Measurements from ENCODE around the gene PRKAR1B. TPM values are rescaled to one million over a fixed set of nuclear protein-coding genes. Genes with fewer than 3 reads are reported as not detected.
"Not testable (repeated sequence)": the region's sequence is repeated elsewhere in the genome, so short reads cannot be mapped to it uniquely, and the experiment has no call there.

Gene PRKAR1B
- total RNA-seq, 1 donor from 2014 or later = 82.4 TPM

DNA sequence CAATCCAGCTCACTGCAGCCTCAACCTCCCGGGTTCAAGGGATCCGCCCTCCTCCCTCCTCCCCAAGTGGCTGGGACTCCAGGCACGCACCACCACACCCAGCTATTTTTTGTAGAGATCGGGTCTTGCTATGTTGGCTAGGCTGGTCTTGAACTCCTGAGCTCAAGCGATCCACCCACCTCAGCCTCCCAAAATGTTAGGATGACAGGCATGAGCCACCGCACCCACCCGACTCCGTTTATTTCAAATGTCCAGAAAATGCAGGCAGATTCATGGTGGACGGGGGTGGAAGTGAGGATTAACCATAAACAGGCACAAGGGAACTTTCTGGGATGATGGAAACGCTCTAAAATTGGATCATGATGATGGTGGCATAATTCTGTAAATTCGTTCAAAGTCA is 85.1 kb downstream of the PRKAR1B start:
- no peak for DNase-seq

DNA sequence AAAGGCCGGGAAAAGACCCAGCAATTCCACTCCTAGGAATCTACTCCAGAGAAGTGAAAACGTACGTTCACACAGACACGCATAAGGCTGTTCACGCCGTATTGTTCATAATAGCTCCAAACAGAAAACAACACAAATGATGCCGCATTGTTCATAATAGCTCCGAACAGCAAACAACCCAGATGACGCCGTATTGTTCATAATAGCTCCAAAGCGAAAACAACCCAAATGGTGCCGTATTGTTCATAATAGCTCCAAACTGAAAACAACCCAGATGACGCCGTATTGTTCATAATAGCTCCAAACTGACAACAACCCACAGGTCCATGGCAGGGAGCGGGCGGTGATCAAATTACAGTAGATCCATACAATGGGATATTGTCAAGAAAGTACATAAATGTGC is 85.8 kb downstream of the PRKAR1B start:
- peak; percentile 83 for DNase-seq

DNA sequence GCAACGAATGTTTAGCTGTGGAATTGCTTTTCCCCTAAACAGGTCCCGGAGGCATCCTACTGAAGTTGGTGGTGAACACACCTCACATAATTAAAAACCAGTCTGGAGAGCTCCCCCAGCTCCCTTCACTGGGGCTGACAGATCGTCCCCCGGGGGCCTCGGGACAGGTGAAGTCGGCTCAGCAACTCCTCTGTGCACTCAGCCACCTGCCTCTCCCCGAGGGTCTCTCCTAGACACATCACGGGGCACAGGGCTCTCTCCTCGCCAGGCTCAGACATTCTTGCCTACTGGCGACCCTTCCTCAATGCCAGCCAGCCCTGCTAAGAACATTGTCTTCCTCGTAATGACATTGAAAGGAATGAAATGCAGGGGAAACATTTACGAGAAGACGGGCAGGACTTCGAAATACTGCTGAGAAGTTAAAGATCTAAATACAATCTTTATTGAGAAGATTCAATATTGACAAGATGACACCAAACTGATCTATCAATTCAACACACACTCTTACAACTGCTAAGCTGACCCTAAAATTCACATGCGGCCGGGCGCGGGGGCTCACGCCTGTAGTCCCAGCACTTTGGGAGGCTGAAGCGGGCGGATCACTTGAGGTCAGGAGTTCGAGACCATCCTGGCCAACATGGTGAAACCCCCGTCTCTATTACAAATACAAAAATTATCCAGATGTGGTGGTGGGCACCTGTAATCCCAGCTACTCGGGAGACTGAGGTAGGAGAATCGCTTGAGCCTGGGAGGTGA is 88.6 kb downstream of the PRKAR1B start:
- DNase-seq = no peak

DNA sequence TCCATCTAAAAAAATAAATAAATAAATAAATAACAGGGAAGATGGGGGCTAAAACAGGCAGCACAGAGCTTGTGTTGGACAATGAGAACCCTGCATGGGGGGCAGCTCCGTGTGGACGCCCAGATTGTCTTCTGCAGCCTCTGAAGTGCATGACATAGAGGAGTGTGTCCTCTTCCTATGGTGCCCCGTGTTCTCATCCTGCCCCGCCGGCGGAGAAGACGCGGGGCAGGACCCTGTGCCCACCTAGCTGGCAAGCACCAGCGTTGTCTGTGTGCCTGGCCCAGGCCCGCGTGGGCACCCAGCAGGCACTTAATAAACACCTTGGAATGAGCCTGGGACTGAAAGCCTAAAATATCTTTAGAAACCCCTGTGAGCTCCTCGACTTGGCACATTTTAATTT is 89.3 kb downstream of the PRKAR1B start:
- DNase-seq = no peak

DNA sequence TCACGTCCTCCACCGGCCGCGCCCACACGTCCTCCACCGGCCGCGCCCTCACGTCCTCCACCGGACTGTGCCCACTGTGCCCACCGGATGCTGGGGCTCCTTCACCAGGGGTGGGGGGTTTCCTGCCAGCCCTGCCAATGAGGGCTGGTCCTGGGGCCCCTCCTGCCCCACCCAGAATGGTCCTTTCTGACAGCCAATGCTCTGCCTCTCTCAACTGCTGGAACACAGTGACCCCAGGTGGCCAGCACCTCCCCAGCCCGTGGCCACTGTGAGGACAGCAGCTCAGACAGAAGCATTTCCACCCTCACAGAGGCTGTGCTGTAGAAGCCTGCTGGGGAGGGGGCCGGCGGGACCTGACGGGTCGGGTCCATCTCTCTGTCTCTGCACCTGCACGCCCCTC is 90.7 kb downstream of the PRKAR1B start:
- peak; percentile 63 for DNase-seq

DNA sequence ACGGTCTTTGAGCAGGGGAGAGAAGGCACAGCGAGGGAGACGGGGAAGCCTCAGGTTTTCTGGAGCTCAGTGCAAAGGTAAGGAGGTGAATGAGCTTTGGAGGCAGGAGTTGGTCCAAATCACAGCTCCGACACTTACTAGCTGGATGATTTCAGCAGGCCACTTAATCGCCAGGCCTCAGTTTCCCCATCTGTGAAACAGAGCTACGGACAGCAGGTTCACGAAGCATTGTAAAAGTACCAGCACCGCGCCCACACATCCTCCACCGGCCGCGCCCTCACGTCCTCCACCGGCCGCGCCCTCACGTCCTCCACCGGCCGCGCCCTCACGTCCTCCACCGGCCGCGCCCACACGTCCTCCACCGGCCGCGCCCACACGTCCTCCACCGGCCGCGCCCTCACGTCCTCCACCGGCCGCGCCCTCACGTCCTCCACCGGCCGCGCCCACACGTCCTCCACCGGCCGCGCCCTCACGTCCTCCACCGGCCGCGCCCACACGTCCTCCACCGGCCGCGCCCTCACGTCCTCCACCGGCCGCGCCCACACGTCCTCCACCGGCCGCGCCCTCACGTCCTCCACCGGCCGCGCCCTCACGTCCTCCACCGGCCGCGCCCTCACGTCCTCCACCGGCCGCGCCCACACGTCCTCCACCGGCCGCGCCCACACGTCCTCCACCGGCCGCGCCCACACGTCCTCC is 91.2 kb downstream of the PRKAR1B start:
- not testable (repeated sequence) for DNase-seq

DNA sequence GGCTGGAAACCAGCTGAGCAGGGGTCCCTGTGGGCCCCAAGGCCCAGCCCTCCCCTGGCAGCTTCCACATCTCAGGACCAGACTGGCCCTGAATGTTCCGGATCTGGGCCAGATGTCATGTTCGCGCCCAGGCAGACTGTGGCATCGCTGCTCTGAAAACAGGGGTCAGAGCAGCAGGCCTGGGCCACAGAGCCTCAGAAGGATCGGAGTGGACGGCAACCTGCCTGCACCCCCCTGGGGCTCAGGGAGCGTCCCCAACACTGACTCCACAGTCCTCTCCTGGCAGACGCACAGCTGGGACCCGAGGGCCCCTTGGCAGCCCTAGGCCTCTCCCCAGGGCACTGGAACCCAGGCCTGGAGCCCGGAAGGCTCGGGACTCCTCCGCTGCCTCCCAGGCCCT is 91.9 kb downstream of the PRKAR1B start:
- no peak for DNase-seq

DNA sequence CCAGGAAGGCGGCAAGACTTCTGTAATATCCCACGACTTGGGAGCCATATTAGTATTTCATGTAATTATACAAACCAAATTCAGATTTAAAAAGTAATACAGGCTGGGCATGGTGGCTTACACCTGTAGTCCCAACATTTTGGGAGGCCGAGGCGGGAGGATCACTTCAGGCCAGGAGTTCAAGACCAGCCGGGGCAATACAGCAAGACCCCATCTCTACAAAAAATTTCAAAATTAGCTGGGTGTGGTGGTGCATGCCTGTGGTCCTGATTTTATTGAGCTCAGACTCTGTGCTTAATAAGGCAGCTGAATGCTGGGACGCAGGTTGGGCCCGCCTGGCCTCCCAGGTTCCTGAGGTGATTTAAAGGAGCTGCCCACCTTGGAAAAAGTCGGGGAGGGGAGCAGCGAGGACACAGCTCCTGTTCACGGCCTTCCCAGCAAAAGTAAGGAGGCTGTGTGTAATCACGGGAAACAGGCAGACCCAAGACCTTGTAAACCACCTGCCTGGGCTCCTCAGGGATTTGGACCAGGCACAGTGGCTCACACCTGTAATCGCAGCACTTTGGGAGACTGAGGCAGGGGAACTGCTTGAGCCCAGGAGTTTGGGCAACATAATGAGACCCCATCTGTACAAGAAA is 93.6 kb downstream of the PRKAR1B start:
- DNase-seq = no peak

DNA sequence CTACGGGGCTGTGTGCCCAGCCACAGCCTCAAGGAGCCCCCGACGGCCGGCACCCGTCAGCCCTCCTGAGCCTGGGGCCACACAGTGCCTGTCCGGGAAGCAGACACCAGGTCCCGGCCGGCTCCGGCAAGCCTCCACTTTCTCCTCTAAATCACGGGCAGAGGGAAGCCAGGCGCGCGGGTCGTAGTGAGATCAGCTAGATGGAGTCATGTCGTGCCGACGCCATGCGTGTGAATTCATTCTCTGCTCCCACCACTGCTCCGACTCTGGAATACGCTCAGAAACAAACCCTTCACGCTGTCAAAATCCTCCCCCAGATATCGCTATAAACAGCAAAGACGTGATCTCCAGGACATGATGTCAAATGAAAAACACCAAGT is 94.3 kb downstream of the PRKAR1B start:
- no peak for DNase-seq

DNA sequence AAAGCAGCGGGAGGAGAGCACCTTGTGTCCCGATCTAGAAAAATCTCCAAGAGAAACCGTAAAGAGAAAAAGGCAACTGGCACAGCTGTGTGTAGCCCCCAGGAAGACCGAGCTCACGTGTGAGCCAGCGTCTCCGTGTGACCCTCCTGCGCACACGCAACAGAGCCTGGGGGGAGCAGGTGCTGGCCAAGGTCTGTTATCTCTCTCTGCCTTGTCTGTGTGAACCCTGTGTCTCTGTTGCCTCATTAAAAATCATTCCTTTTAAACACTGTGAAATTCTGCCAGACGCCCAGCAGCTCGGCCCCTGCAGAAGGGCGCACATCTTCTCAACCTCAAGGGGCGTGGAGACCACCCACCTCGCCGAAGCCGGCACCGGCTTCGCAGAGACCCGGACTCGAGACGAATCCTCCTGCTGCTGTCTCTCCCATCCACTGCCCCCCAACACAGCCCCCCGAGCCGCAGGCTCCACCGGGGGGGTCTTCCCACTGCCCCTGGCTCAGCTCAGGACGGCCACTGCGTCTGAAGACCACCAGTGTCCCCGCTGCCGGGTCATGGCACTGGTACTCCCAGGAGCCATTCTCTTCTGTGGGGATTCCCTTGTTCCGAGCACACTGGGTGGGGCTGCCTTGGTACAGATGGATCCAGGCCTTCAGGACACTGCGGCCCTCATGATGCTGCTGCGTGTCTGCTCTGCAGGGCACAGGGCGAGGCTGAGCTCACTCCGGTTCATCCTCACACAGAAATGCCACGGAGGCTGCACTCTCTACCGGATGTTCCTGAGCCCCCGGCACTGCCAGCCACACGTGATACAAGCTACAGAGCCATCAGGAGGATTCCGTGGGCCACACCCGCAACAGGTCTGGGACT is 94.9 kb downstream of the PRKAR1B start:
- no peak for DNase-seq

DNA sequence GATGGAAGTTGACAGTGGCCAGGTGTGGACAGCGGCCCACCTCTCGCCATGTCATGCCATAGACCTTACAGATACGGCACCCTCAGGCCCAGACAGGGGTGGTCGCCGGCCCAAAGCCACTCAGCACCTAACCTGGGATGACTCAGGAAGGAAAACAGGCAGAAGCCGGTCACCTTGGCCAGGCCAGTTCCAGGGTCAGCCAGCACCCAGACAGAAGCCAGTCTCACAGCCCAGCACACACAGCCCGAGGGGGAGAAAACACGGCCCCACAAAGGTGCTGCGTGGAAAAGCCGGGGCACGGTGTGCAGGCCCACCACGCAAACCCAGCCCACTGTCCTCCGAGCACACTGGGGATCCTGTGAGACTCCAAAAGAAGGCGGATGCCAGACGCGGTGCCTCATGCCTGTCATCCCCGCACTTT is 95.8 kb downstream of the PRKAR1B start:
- no peak for DNase-seq

DNA sequence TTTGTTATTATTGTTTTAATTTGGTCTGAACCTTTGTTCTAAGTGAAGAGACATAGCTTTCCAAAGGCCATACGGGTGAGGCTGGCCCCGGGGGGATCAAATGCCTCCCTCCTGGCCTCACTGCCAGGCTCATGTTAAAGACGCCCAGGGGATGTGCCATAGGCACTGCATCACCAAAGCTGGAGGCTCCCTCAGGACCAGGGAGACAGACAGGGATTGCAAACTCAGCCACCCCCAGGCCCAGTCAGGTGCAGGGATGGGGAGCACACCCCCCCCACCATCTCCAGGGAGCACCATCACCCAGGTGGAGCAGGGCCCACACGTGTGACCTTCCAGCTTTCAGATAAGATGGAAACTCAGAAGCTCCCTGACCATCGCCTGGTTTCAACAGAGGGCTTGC is 96.5 kb downstream of the PRKAR1B start:
- DNase-seq = no peak

DNA sequence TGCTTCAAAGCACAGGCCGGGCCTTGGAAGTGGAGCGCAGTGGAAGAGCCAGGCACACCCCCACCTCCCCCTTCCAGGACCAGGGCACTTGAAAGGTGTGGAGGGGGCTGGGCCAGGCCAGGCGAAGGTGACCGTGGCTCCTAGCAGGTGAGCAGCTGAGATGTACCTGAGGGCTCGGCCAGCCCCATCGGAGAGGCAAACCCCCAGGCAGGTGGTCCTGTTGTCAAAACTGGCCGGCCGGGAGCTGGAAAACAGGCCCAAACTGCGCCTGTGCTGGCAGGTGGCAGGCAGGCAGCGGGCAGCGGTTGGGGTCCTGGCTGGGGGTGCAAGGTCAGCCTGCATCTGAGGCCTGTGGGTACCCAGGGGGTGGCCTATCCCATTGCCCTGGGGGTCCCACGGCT is 97.0 kb downstream of the PRKAR1B start:
- no peak for DNase-seq

DNA sequence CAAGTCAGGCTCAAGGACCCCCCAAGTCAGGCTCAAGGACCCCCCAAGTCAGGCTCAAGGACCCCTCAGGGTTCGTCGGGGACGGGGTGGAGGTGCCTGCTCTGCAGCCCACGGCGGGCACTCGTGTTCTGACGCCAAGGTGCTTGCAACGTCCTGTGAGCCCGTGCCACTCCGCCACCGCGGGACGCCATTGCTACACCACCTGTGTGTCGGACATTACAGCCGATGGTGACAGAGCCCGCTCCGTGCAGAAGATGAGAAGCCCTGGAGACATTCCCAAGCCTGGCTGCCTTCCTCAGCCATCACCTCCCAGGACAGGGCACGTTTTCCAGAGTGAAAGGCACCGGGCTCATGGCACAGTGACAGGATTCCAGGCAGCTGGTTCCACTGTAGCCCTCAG is 98.3 kb downstream of the PRKAR1B start:
- no peak for DNase-seq

DNA sequence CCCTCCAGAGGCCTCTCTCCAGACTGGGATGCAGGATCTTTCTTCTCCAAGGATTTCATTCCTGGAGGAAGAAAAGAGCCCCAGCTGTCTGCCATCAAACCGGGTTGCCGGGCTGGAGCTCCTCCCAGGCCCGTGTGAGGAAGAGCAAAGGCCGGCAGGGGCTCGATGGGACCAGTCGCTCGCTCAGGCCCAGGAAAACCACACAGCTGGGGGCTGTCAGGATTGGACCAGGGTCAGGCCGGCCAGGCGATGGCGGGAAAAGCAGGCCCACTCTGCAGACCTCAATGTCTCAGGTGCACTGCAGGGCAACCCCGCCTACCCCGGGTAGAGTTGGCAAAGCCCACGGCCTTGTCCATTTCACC is 98.7 kb downstream of the PRKAR1B start:
- DNase-seq = no peak

DNA sequence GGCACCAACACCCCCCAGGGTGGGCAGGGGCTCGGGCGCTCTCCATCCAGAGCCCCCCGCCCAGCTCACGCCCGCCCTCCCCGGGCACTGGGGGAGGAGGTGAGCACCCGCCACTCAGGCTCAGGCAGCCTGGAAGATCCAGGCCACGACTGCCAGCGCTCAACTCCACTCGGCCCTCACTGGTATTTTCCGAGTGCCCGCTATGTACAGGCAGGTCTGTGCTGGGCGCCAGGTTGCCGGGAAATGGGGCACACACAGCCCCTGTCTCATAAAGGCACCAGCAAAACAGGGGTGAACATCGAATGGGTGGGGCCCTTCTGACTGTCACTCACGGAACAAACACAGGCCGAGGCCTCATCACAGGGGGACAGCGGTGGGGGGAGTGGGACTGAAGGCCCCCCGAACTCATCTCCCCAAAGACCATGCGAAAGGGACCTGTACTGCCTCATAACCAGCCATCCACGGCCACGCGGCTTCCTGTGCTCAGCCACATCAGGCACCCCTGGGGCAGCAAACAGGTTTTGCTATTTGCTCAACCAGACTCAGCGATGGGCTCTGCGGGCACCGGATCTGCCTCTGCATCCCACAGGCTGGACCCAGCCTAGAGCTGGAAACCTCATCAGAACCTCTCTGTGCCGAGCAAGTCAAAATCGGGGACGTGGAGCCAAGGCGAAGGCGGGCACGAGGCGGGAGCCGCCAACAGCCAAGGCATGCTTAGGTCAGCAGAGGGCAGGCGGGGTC is 99.2 kb downstream of the PRKAR1B start:
- no peak for DNase-seq

DNA sequence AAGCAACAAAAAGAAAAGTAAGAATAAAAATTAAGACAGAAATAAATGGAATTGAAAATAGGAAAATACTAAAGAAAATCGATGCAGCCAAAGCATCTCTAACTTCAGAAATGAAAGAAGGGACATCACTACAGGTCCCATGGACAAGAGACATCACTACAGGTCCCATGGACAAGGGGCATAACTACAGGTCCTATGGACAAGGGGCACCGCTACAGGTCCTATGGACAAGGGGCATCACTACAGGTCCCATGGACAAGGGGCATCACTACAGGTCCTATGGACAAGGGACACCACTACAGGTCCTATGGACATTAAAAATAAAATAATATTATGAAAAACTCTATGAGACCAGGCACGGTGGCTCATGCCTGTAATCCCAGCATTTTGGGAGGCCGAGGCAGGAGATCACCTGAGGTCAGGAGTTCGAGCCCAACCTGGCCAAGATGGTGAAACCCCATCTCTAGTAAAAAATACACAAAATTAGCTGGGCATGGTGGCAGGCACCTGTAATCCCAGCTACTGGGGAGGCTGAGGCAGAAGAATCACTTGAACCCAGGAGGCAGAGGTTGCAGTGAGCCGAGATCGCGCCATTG is 101.6 kb downstream of the PRKAR1B start:
- no peak for DNase-seq

DNA sequence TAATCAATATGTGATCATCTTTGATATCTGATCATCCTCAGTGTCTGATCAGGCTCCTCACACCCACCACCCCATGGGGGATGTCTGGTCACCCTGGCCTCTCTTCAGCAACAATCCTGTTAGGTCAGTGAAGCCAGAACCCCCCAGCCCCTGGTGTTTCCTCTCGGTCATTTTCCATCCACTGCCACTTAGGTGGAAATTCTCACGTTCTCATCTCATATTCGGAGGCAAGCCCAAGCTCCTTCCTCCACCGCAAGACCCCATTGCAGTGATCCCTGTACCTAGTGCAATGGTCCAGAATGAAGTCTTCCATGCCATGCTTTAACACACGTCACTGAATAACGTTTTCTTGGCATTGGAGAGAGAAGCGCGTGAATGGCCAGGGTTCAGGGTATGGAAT is 103.6 kb downstream of the PRKAR1B start:
- no peak for DNase-seq

DNA sequence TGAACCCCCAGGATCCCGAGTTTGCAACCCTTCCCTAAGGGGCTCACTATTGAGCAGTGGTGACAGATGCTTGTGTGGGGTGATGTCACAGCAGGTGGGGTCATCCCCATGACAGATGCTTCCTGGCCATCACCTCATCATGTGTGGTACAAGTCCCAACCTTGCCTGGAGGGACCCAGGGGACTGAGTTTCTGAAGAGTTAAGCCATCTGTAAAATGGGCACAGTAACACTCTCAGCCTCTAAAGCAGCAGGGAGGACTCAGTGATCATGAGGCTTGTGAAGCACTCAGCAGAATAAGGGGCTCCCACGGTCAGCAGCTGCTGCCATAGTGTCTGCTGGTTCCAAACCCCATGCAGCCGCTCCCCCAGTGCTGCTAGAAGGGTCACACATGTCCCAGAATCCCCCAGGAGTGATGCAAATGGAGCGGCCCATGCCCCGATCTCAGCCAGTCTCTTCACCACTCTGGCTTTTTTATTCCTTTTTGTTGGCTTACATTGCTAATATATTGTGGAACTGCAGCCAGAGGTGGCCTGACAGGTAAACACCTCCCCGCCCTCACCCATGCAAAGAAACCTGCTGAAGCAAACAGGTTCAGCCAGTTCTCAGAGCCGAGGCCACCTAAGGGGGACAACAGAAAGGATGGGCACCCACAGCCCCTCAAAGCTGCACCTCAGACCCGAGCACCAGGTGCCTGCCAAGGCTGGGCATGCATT is 105.4 kb downstream of the PRKAR1B start:
- no peak for DNase-seq

DNA sequence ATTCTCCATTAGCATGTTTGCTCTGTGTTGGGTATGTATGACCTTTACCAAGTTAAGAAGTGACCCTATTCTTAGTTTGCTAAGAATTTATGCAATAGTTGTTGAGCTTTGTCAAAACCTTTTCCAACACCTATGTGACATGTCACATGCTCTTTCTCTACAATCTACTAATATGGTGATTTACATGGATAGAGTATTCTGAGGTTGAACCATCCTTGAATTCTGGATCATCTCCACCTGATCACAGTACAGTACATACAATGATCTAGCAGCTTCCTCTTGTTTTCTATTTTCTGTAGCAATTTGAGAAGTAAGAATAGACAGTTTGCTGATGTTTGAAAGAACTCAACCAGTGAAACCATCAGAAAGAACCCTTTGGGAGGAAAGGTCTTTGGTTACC is 106.2 kb downstream of the PRKAR1B start:
- no peak for DNase-seq

DNA sequence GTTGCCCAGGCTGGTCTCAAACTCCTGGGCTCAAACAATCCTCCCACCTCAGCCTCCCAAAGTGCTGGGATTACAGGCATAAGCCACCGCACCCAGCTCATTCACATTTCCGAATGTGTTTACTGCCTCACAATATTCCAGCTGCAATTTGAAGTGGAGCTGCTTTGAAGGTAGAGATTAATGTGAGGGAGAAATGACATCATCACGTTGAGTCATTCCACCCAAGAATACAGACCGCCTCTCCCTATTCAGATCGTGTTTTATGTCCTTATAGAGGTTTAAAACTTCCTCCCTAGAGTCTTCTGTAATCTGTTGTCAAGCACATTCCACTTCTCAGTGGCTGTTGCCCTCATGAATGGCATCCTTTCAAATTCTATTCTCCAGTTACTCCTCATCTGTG is 107.0 kb downstream of the PRKAR1B start:
- DNase-seq = peak; percentile 96

Data from dermis blood vessel endothelial cell (primary cell).